Hematopoietic multipotent progenitor cell treated with erythropoietin and hydrocortisone succinate and interleukin-3 and kit ligand, for 17 days (in vitro differentiated cells): ENCODE data around the gene DNAJC5.
"Not testable (repeated sequence)": the region's sequence is repeated elsewhere in the genome, so short reads cannot be mapped to it uniquely, and the experiment has no call there.

Experiments used
- DNase-seq: peaks from one replicate; pipeline ENCODE4 v3.0.0-alpha.2; 2015; ENCODE audit warnings: low spot score

DNAJC5 gene

GRCh38 chr20:63911176-63911575, 16.2 kb downstream of the DNAJC5 start:
- no peak for DNase-seq

GRCh38 chr20:63913768-63914167, 18.8 kb downstream of the DNAJC5 start:
- DNase-seq: no peak

DNA sequence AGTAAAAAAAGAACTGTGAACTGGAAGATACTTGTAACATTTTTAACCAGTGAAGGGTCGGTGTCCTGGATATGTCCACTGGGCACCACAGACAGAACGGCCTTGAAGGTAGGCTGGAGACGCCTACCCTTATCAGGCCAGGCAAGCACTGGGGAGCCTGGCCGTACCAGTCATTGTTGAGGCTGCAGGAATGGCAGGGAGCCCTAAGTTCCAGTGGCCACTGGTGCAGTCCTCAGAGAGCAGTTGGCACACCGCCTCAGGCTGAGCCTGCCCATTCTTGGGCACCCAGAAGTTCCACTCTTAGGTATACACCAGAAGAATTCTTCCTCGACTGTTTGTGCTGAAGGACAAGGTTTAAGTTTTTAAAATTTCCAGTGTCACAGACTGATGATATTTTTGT, 20.5 kb downstream of the DNAJC5 start:
- DNase-seq: no peak

DNA sequence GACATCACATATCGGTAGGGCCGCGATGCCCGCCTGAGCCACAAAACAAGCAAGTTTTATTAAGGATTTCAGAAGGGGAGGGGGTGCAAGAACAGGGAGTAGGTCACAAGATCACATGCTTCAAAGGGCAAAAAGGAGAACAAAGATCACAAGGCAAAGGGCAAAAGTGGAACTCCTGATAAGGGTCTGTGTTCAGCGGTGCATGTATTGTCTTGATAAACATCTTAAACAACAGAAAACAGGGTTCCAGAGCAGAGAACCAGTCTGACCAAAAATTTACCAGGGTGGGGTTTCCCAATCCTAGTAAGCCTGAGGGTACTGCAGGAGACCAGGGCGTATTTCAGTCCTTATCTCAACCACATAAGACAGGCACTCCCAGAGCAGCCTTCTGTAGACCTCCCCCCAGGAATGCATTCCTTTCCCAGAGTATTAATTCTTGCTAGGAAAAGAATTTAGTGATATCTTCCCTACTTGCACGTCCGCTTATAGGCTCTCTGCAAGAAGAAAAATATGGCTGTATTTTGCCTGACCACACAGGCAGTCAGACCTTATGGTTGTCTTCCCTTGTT, 21.5 kb downstream of the DNAJC5 start:
- DNase-seq: not testable (repeated sequence)

DNA sequence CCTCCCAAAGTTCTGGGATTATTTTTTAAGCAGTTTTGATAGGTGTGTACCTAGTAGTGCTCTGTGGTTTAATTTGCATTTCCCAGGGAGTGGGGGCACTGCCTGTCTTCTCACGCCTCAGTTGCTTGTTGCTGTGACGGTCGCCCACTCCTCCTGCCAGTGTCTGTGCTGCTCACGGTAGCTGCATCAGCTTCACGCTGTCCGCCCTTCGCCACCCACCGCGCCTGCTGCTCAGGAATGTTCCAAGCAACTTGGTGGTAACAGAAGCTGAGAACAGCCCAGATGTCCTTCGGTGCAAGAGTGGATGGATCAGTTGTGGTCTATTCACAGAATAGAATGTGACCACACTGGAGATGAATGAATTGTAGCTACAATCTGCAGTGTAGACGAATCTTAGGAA, 22.9 kb downstream of the DNAJC5 start:
- DNase-seq: no peak

DNA sequence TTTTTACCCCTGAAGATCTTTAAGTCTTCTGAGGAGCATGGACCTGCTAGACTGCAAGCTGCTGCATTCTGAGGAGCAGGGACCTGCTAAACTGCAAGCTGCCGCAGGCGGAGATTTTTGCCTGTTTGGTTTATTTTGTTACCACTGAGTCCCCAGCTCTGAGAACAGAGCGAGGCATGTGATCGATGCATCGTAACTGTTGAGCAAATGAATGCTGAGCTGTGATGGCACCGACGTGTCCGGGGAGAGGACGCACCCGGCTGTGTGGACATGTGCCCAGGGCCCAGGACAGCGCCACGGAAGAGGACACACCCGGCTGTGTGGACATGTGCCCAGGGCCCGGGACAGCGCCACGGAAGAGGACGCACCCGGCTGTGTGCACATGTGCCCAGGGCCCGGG, 24.2 kb downstream of the DNAJC5 start:
- DNase-seq: no peak

GRCh38 chr20:63920226-63920625, 25.3 kb downstream of the DNAJC5 start:
- DNase-seq: no peak

DNA sequence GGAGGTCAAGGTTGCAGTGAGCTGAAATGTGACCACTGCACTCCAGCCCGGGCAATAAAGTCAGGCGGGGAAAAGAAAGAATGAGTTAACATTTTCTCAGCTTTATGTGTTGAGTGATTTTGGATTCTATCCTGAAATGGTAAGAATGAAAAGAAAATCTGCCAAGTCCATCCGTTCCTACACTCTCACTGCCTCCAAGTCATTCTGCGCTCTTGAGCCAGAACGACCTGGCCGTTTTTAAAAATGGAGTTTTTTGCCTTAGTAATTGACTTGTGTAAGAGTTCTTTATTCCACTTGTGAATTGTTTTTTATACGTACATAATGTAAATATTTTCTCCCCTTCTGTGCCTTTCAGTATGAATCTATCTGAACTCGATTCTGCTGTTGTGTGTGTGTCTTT, 28.7 kb downstream of the DNAJC5 start:
- DNase-seq: no peak

DNA sequence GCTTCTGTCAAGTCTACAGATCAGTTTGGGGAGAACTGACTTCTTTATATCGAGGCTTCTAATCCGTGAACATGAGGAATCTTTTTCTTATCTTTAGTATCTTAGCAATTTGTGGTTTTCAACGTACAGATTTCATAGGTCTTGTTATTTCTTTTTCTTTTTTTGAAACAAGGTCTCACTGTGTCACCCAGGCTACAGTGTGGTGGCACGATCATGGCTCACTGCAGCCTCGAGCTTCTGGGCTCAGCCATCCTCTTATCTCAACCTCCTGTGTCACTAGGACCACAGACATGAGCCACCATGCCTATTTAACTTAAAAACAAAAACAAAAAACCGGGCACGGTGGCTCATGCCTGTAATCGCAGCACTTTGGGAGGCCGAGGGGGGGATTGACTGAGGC, 29.3 kb downstream of the DNAJC5 start:
- no peak for DNase-seq

DNA sequence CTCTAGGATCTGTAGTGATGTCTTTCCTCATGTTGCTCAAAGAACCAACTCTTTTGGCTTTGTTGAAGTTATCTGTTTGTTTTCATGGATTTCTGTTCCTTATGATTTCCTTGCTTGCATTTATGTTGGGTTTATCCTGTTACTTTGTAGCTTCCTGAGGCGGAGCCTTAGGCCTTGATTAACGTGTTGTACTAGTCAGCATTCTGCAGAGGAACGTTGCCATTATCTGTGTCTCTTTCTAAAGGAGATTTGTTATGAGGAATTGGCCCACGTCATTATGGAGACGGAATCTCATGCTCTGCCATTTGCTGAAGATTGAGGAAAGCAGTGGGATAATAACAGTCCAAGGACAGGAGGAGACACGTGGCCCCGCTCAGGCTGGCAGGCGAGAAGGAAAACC, 31.4 kb downstream of the DNAJC5 start:
- no peak for DNase-seq

- DNase-seq: no peak
Measured at GRCh38 chr20:63929071-63929470, 34.1 kb downstream of the DNAJC5 start.

DNA sequence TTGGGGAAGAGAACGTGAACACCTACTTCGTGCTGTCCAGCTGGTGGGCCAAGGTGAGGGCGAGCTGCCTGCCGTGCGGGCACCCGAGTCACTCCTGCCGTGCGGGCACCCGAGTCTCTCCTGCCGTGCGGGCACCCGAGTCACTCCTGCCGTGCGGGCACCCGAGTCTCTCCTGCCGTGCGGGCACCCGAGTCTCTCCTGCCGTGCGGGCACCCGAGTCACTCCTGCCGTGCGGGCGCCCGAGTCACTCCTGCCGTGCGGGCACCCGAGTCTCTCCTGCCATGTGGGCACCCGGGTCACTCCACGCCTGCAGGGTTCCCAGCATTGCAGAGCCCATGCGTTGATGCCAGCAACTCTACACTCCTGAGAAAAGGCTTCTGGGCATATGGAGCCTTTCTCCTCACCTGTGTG, 34.6 kb downstream of the DNAJC5 start:
- not testable (repeated sequence) for DNase-seq

- DNase-seq: no peak
Measured at GRCh38 chr20:63930971-63931553, 36.1 kb downstream of the DNAJC5 start.

DNA sequence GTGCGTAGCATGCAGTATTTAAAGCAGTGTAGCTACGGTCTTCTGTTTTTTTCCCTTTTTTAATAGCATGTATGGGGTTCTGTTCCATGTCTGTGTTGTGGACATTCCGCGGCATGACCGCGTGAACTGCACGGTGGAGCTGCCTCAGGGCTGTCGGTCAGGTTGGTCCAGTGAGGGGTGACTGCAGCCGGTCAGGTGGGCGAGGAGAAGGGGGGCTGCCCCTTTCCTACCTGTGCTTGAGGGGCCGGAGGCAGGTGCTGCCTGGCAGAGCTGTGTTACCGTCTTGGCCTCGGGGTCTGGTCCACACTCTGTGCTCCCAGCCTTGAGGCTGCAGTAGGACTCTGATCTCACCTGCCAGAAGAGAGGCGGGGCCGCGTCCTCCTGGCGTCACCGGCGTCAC, 36.8 kb downstream of the DNAJC5 start:
- DNase-seq: no peak

DNA sequence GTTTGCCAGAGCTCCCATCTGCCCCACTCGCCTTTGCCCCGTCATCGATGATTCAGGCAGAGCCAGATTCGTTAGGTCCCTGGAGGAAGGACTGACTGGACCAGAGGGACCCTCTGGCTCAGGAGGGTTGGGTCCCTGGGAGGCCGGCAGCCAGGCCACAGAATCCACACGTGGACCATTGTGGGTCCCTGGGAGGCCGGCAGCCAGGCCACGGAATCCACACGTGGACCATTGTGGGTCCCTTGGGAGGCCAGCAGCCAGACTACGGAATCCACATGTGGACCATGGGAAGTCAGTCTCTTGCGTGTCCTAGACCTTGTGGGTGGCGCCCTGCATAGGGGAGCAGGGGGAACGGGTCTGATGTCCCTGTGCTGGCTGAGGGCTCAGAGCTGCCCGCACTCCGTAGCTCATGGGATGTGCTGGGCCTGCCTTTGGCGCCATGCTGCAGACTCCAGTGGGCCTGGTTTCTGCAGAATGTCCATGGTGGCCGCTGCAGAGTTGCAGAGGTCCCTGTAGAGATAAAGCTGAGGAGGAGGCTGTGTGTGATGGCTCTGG, 37.8 kb downstream of the DNAJC5 start:
- DNase-seq: no peak

DNA sequence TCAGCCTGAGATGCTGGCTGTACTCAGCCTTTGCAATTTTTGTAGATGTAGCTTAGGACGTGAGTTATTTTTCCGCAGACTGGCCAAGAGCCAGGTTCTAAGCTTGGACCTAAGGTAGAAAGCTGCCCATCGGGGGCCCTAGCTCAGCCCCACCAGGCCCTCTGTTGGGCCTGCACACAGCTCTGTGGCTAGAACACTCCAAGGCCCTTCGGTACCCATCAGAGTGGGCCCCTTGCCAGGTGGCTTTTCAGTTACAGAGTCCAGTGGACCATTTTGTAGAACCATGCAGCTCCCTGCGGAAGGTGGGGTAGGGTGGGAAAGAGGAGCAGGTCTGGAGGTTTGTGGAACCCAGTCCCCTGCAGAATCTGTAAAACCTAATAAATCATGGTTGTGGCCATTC, 38.7 kb downstream of the DNAJC5 start:
- DNase-seq: no peak

DNA sequence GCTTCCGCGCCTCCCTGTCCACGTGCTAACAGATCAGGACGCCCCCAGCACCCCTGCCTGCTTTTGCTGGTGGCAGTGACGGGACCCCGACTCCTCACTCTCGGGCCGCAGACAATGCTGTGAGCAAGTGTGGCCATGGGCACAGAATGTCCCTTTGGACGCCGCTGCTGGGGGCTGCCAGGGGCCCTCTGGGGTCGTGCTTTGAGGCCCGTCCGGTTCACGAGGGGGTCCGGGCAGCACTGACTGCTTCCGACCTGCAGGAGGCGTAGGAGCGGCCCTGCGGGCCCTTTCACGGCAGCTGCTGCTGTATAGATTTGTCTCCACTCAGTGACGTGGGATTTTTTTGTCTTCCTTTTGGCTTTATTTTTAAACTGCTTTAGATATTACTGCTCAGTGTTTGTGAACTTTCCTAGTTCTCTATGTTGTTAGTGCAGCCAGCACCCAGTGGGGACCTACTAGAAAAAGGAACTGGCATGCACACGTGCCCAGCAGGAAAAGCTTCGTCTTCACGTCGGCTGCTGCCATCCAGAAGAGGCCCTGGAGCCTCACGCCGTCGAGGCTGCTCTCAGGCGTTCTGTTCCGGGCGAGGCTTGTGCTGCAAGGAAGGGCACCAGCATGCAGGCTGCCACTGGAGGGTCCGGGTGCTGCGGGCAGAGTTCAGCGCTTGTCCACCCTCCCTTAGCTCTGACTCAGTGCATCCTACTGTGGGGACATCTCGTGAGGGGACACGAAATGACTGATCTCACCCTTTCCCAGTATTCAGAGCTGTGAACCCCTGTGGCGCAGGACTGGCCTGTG, 39.5 kb downstream of the DNAJC5 start:
- no peak for DNase-seq

DNA sequence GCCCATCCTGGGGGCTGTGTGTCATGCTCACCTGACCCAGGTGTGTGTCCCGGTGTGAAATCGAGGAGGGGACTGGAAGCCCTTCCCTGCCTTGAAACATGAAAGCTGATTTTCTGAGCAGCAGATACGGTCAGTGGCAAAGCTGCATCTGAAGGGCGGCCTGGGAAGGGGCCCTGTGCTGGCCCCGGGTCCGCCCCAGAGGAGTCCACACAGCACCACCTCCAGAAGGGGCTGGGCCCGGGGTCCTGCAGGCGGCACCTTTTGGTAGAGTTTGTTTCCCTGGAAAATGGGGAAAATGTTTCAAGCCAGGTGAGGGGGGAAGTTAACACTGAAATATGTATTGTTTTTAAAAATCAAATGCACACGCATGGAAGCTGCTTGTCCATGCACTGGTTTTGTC, 40.5 kb downstream of the DNAJC5 start:
- DNase-seq: no peak

DNA sequence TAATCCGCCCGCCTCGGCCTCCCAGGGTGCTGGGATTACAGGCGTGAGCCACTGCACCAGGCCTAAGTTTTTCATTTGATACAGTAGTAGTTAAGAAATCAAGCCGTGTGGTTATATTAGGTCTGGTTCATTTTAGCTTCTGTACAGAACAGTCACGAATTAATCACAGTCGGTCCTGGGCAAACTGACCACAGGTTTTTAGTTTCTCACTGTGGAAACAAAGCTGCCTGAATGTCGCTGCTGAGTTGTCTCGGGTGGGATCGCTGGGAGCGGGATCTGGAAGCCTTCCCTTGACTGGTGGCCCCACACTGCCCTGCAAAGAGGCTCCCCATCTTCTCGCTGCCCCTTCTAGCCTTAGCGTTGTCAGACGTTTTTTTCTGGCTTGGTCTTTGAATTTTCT, 42.7 kb downstream of the DNAJC5 start:
- DNase-seq: no peak

DNA sequence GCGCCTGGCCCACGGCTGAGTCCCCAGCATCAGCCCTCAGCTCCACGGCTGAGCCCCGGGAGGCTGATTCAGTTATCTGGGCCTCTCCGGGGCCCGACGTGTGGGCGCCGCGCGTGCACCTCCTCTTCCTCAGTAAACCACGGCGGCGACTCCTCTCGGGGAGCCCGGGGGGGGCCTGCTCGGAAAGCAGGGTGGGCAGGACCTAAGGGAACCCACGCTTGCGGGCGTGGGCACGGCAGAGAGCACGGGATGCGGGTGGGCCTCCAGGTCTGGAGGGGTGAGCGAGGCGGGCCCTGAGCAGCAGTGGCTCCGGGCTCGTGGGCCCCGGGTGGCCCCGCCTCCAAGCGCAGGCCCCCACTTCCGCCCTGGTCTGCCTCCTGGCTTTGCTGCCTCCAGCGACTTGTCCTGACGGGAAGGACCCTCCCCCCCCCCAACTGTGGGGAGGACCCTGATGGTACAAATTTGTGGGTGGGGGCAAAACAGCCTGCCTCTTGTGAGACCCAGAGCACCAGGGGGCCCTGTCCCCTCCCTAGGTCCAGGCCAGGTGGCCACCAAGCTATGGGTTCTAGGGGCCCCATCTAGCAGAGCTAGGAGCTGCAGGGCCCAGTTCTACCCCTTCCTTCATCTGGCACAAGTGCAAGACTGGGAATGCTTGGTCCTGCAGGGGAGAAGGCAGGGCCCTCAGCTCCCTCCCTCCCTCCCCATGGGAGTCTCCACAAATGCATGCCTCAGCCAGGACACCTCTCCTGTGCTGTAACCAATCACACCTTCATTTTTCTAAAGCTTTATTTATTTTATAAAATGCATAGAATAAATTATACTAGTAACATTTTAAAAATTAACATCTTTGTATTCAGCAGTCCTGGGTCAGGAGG, 44.4 kb downstream of the DNAJC5 start:
- DNase-seq: no peak

GRCh38 chr20:63940071-63940471, 45.1 kb downstream of the DNAJC5 start:
- DNase-seq: no peak
